ENCODE results near the gene NR2F1-AS1.

GRCh38 chr5:93593476-93594131 lies 12.6 kb upstream of the NR2F1-AS1 start:
- TF ChIP-seq POLR2A (IDR thresholded peaks at IDR 0.05) (no peak), CTCF (IDR thresholded peaks at IDR 0.05) (no peak), POLR2AphosphoS5 (IDR thresholded peaks at IDR 0.05) (no peak)

Data from prostate gland (tissue), 2 donors.